ENCODE measurements around the gene VKORC1L1.
"Not testable (repeated sequence)": the region's sequence is repeated elsewhere in the genome, so short reads cannot be mapped to it uniquely, and the experiment has no call there.

Gene VKORC1L1

DNA sequence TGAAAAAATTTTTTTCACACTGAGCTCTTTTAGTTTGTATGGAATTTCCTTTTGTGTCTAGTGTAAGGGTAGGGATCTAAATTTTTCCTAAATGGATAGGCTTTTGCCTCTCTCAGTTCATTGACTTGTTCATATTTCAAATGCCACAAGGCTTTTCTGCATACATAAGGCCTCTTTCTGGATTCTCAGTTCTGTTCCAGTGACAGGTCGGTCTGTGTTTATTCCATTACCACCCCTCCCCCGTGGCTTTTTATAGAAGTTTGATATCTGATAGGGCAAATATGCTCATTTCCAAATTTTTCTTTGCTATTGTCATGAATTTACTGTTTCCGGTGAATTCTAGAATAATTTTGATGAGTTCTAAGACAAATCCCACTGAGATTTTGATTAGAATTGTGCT lies 12.7 kb downstream of the VKORC1L1 start:
- not testable (repeated sequence) for DNase-seq

GRCh38 chr7:65888434-65889156 lies 15.7 kb downstream of the VKORC1L1 start:
- DNase-seq, result not testable (repeated sequence)

- DNase-seq, result not testable (repeated sequence)
Observed at GRCh38 chr7:65889722-65890121, 16.8 kb downstream of the VKORC1L1 start.

DNA sequence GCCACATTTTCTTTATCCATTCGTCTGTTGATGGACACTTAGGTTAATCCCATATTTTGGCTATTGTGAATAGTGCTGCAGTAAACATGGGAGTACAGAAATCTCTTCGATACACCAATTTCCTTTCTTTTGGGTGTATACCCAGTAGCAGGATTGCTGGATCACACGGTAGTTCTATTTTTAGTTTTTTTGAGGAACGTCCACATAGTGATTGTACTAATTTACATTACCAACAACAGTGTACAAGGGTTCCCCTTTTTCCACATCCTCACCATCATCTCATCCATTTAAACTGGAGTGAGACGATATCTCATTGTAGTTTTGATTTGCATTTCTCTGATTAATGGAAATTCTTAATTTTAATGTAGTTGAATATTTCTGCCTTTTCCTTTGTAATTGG lies 19.3 kb downstream of the VKORC1L1 start:
- DNase-seq, result no peak

DNA sequence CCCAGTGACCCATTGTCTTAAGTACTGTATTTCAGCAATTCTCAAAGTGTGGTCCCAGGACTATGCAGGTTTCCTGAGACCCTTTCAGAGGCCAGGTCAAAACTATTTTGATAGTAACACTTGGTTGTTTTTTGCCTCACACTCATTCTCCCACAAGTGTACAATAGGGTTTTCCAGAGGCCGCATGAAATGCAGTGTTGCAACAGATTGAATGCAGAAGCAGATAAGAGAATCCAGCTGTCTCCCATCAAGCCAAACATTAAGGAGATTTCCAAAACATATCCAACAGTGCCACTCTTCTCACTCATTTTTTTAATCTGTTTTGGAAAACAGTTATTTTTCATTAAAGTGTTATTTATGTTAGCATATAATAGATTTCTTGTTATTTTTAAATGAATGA lies 20.0 kb downstream of the VKORC1L1 start:
- no peak for DNase-seq

DNA sequence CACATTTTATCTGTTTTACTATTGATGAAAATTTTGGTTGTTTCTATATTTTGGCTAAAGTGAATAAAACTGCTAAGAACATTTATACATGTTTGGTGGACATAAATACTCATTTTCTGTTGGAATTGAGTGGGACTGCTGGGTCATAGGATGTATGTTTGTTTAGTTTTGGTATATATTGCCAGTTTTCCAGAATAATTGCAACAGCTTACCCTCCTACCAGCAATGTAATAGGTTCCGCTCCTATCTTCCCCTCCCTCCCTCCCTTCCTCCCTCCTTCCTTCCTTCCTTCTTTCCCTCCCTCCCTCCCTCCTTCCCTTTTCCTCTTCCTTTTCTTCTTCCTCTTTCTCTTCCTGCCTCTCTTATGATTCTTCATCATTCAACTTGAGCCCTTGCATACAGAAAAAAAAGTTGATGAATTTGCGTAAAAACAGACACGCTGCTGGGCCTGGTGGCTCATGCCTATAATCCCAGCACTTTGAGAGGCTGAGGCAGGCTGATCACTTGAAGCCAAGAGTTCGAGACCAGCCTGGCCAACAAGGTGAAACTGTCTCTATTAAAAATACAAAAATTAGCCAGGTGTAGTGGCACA lies 23.5 kb downstream of the VKORC1L1 start:
- no peak for DNase-seq

GRCh38 chr7:65897289-65897688 lies 24.4 kb downstream of the VKORC1L1 start:
- DNase-seq, result not testable (repeated sequence)

DNA sequence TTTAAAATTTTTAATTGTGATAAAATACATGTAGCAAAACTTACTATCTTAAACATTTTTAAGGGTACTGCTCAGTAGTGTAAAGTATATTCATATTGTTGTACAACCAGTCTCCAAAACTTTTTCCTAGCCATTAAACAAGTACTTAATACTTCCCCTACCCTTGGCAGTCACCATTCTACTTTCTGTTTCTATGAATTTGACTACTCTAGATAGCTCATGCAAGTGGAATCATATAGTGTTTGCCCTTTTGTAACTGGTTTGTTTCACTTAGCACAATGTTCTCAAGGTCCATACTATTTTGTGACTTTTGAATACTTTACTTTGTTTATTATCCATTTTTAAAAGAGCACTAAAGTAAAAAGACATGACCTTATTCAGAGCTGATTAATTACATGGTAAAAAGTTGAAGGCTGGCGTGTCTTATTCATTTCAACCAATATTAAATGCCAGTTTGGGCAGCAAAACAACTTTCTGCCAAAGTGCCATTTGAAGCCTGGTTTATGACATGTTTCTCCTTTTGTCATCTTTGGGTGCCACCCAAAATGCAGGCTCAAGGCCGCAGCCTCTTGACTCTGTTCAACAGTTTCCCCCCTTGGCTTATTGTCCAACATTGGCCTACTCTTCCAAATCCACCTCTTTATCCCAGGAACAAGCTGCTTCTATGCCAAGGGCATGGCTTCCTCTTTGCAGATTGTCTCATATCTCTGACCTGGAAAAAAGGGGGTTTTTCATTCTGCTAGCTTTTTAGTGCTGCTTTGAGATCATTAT lies 26.0 kb downstream of the VKORC1L1 start:
- DNase-seq, result not testable (repeated sequence)

GRCh38 chr7:65902306-65902705 lies 29.4 kb downstream of the VKORC1L1 start:
- DNase-seq, result no peak

DNA sequence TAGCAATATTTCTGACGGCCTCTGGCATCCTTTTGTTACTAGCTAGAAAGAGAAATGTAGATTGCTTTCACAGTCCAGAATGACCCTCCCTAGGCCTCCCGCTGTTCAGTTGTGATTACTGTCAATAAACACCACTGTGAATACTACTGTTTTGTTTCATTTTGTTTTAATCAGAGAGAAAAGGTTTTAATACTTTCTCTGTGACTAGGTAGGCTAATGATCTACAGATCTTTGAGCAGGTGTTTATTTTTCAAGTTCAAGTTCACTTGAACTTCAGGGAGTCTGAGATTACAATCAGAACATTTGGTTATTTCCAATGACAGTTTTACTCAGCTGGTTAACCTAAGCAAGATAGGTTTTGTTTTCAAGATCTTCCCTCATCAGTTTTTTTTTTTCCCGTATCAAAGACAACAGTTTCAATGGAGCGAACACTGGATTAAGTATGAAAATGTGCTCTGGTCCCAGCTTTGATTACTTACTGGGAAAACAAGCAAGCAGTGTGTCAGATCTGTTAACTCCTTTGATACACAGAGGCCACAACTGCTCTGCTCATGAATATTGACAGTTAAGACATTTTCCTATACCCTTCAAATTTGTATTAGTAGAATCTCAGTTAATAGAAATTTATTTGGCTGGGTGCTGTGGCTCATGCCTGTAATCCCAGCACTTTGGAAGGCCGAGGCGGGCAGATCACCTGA lies 34.8 kb downstream of the VKORC1L1 start:
- no peak for DNase-seq

DNA sequence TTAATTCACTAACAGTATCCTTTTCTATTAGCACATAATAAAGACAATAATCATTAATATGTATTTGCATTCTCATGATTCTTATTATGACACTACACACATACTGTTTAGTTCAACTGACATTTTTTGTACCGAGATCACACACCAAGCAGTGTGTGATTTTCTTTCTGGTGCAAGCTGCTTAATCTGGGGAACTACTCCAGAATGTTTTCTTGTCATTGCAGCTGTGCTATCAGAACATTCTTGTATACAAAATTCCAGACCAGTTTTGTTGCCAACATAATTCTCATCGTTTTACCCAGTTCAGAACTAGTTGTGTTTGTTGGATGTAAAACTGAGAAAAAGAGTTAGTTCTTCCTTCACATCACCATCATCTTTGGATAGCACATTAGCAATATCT lies 37.4 kb downstream of the VKORC1L1 start:
- no peak for DNase-seq

DNA sequence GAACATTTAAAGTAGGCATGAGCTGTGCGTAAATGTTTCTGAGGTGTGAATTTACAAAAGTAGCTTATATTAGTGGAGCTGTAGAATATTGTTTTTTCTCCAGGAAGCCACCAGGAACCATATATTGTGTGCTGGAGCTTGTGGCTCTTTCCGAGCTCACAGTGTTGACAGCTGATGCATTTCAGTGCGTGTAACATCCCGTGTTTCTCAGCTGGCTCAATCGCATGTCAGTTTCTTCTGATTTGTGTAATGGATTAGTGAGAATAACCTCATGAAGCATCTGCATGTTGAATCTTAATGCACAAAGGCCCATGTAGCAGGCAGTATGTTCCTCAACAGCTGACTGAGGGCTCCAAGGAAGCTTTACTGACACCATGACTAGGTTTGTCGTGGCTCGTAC lies 39.4 kb downstream of the VKORC1L1 start:
- no peak for DNase-seq

- DNase-seq, result no peak
Observed at GRCh38 chr7:65915921-65916657, 43.2 kb downstream of the VKORC1L1 start.

- no peak for DNase-seq
Observed at GRCh38 chr7:65923316-65923715, 50.4 kb downstream of the VKORC1L1 start.

DNA sequence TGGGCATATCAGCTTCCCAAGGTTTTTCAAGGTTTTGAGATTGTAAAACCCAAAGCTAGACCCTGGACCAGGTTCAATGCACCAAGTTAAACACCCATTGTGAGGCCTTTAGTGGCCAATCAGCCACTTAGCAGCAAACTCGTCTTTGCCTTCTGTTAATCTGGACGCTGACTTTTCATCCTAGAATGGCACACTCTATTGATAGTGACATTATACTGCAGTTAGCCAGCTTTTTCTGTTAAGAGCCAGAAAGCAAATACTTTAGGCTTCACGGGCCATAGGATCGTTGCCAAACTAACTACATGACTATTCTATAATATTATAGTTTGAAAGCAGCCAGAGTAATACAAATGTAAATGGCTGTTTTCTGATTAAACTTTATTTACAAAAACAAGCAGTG lies 51.3 kb downstream of the VKORC1L1 start:
- DNase-seq, result no peak

DNA sequence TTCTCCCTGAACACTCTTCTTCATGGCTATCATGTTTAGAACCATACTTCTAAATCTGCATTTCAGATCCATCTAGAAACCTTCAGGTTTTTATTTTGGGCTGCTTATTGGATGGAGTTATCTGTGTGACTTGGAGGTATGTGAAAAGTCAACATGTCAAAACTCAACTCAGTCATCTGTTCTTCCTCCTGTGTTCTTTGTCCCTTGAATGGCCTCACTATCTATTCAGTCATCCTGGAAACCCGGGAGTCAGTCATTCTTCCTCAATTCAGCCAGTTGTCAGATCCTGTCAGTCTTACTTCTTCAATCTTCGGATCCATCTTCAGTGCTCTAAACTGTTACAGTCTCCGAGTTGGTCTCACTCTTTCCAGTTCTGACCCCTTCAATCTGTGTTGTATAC lies 52.2 kb downstream of the VKORC1L1 start:
- no peak for DNase-seq

DNA sequence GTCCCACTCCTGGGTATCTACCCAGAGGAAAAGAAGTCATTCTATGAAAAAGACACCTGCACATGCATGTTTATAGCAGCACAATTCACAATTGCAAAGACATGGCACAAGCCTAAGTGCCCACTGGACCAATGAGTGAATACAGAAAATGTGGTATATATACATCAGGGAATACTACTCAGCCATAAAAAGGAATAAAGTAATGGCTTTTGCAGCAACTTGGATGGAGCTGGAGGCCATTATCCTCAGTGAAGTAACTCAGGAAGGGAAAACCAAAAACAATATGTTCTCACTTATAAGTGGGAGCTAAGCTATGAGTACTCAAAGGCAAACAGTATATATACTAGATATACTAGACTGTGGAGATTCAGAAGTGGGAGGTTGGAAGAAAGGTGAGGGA lies 53.7 kb downstream of the VKORC1L1 start:
- DNase-seq, result no peak

GRCh38 chr7:65927489-65928448 lies 54.9 kb downstream of the VKORC1L1 start:
- no peak for DNase-seq

GRCh38 chr7:65931685-65932084 lies 58.8 kb downstream of the VKORC1L1 start:
- no peak for DNase-seq

DNA sequence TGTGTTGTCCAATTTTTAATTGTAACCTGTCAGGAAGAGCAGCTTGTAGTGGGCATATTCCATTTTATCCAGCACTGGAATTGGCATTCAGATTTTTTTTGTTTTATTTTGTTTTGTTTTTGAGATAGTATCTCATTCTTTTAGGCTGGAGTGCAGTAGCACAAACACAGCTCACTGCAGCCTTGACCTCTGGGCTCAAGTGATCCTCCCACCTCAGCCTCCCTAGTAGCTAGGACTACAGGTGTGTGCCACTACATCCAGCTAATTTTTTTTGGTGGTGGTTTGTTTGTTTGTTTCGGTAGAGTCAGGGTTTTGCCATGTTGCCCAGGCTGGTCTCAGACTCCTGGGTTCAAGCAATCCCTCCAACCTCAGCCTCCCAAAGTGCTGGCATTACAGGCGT lies 64.4 kb downstream of the VKORC1L1 start:
- no peak for DNase-seq

- DNase-seq, result no peak
Observed at GRCh38 chr7:65938336-65938895, 65.5 kb downstream of the VKORC1L1 start.
